NCI-H2196 treated with DMSO at 0.1 percent for 48 hours (cell line): ENCODE measurements around the gene PSMB5.
"Not testable (repeated sequence)": the region's sequence is repeated elsewhere in the genome, so short reads cannot be mapped to it uniquely, and the experiment has no call there.

Source experiments
- DNase-seq: peaks from one replicate; lab custom pipeline; 2025; ENCODE audit not compliant: unreplicated experiment; lab: John Stamatoyannopoulos, UW

The PSMB5 gene

DNA sequence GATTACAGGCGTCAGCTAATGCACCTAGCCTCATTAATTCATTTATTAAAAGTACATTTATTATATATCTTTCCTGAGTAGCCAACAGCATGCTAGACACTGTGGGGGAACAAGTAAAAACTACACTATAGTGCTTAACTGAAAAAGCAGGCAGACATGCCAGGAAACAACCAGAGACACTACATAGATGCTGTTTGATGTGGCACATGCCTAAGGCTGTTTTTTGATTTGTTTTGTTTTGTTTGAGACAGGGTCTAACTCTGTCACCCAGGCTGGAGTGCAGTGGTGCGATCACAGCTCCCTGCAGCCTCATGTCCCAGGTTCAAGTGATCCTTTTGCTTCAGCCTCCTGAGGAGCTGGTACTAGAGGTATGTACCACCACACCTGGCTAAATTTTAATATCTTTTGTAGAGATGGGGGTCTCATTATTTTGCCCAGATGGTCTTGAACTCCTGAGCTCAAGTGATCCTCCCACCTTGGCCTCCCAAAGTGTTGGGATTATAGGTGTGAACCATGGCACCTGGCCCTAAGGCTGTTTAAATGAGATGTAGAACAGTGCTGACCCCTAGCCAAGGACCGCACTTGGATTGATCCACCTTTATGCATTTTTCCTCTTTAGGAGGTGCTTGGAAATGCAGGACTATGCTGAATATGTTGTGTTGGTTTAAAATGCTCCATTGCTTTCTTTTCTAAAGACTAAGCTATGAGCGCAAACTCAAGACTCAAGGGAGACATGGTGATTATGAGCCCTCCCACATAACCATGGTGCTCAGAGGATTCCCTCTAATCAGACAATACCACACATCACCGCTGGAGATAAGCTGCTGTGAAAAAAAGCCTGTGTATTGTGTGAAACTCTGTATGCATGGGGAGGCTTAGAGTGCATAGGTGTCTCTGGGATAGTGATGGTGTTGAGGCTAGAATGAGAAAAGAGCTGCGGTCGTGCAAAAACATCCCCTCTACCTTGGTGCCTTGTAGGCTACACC lies 14.3 kb downstream of the PSMB5 start:
- no peak for DNase-seq

DNA sequence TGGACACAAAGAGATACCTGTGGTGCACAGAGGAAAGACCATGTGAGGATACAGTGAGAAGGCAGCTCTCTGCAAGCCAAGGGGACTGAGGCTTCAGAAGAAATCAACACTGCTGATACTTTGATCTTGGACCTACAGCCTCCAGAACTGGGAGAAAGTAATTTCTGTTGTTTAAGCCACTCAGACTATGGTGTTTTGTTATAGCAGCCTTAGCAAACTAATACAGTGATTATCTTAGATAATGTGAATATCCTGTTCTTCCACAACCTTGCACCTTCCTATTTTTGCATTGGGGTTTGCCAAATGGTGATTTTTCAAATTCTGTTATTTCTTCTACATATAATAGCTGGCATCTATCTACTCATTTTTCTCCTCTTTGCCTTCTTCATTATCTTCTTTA lies 16.6 kb downstream of the PSMB5 start:
- no peak for DNase-seq

DNA sequence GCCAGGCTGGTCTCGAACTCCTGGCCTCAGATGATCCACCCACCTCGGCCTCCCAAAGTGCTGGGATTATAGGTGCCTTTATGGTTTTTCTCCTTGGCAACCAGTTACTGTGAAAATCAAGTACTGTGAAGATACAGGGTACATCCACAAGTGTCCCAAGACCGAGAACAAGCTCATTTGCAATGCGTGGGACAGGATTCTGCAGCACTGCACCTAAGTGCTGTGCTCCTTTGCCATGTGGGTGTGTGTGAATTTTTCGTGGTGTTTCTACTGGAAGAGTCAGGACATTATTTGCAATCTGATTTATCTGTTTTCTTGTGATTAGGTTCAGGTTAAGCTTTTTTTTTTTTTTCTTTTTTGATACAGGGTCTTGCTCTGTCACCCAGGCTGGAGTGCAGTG lies 17.6 kb downstream of the PSMB5 start:
- no peak for DNase-seq

DNA sequence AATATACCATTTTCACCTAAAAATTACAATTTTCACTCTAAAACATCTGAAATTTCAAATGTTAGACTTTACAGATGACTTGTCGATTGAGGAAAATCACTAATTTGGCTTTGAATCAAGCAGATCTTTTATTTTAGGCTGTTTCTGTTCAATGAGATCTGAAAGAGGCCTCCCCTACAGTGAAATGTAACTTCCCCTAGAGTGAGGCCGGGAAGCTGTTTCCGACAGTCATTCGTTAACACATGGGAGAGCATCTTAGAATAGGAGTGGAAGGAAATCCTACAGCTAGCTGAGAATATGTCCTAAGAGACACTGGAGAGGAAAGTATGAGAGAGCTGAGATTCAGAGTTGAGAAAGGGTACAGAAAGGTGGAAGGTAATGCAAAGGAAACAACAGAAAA lies 19.1 kb downstream of the PSMB5 start:
- DNase-seq: no peak

DNA sequence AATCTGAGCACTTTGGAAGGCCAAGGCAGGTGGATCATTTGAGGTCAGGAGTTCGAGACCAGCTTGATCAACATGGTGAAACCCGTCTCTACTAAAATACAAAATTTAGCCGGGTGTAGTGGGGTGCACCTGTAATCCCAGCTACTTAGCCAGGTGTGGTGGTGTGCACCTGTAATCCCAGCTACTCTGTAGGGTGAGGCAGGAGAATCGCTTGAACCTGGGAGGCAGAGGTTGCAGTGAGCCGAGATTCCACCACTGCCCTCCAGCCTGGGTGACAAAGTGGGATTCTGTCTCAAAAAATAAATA lies 21.0 kb downstream of the PSMB5 start:
- not testable (repeated sequence) for DNase-seq

- DNase-seq: no peak
Observed at GRCh38 chr14:23013054-23013748, 21.5 kb downstream of the PSMB5 start.

GRCh38 chr14:23009939-23010726 lies 24.6 kb downstream of the PSMB5 start, which contains the start of gene C14orf93:
Gene C14orf93 (minus strand): TSS chr14:23010143. CDS start chr14:22999023, 11,120 bp downstream.
- peak; percentile 60 for DNase-seq

- no peak for DNase-seq
Observed at GRCh38 chr14:23009483-23009938, 25.2 kb downstream of the PSMB5 start.

DNA sequence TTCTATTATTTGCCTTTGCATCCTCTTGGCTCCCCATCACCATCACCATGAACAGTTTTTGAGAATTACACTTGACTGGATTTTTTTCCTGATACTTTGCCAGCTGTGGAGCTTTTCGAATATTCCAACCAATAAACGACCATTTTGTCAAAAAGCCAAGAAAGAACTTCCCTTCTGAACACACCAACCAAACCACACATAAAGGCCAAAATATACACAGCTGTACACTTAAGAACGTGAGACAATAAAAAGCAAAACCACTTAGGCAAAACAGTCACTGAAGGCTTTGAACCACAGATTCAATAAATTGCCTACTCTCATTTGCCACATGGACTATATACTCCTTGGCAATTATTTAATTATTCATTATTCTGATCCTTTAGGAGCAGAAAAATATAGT lies 25.9 kb downstream of the PSMB5 start:
- peak; percentile 20 for DNase-seq

- peak; percentile 95 for DNase-seq
Observed at GRCh38 chr14:23006544-23007419, 27.9 kb downstream of the PSMB5 start.

GRCh38 chr14:23006188-23006534 lies 28.5 kb downstream of the PSMB5 start:
- DNase-seq: no peak

DNA sequence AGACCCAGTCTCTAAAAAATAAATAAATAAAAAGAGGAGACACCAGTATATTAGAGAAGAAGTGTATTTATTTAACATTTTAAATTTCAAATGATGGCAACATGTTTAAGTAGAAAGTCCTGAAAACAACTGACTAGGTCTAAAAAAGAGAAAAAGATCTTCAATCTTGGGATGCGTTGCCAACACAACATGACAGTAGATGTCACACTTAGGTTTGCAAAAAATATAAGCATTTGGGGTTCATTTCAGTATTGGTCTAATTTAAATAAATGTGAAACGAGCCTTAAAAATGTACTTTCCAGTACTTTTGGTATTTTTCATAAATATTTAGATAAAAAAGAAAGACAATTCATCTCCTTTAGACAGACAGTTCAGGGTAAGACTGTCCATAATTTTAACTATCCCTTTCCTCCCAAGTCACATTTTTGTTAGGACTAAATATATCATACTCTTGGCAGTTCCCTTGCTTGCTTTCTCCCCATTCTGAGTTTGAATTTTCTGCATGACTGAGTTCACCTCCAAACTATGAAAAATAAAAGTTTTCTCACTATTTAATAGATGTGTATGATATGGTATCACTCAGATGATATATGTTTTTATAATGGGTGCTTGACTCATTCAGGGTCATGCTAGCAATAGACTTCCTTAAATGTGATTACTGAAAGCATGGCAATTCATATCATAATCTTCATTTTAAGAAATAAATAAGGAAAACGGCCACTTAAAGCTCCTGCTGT lies 29.1 kb downstream of the PSMB5 start:
- DNase-seq: no peak

DNA sequence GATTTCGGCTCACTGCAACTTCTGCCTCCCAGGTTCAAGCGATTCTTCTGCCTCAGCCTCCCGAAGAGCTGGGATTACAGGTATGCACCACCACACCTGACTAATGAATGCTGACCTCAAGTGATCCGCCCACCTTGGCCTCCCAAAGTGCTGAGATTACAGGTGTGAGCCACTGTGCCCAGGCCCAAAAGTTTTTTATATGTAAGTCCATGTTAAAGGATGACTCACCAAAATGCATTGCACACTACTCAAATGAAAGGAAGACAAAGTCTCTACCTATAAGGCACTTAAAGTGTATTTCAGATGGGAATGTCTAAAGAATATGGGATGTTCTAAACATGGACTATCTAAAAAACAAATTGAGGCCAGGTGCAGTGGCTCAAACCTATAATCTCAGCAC lies 30.4 kb downstream of the PSMB5 start:
- DNase-seq: not testable (repeated sequence)

DNA sequence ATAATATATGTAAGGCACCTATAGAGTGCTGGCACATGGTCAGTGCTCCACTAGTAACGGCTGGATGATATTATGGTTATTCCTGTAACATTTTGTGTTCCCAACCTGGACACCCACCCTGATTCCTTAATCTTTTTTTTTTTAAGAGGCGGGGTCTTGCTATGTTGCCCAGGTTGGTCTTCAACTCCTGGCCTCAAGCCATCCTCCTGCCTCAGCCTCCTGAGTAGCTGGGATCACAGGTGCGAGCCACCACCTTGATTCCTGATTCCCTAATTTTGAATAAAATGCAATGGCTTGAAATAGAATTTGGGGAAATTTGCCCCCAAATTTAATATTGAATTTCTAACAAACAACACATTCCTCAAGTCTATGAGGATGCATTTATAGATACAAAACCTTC lies 32.1 kb downstream of the PSMB5 start:
- DNase-seq: no peak

GRCh38 chr14:23000860-23001259 lies 33.8 kb downstream of the PSMB5 start:
- no peak for DNase-seq

DNA sequence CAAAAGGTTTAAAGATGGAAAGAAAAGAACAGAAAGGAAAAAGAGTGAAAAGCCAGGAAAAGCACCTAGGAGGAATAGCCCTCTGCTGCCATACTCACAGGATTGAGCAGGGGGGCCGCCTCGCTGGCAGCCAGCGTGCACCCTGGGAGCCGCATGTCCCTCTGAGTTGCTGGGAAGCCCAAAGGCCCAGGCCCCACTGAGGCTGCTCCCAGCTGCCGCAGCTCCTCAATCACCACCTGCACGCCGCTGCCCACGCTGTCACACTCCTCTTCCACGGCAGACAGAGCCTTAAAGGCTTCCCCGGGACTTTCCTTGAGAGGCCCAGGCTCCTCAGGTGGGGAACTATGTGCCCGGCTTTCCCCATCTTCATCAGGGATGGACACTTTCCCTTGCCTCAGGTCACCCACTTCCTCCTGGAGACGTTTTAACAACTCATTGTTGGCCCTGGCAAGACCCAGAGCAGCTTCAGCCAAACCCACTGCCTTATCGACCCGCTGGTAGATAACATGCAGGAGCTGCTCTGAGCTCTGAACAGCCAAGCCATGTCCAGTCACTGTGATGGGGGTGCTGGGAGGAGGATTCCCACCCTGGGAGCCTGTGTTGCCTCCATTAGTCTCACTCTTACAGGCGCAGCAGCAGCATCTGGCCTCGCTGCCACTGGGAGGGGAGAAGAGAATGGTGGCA lies 36.2 kb downstream of the PSMB5 start:
- DNase-seq: no peak

DNA sequence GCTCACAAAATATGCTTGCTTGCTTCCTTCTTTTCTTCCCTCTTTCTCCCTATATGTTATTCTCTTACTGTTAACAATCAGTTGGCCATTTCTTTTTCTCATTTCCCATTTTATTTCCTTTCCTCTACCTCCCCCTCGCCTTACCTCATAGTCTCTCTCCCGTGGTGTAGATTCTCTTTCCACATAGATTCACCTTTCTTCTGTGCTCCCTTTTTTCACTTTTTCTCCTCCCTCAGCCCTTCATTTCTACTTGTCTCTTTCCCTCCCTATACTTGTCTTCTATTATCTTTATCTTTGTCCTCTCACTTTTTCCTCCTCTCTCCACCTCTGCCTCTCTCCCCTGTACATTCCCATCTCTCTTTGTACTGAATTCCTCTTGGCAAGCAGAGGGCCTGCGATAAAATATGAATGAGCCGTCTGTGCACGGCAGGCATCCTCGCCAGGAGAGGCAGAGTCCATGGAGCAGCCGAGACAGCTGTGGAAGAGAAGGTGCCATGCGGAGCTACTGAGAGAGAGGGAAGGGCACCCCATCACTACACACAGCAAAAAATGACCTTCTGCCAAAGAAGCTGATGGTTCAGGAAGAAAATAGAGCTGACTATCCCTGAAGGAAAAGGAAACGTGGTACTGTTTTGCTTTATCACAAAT lies 36.9 kb downstream of the PSMB5 start:
- no peak for DNase-seq

GRCh38 chr14:22996768-22997654 lies 37.7 kb downstream of the PSMB5 start:
- no peak for DNase-seq
